GM21367 (cell line): ENCODE measurements around the gene GOLT1B.

Source experiments
- ATAC-seq: cut with Tn5 transposase; IDR thresholded peaks from one replicate; pipeline ENCODE4 v1.9.1; 2021; ENCODE audit not compliant: unreplicated experiment

GOLT1B gene

GRCh38 chr12:21521541-21521940 lies 20.0 kb downstream of the GOLT1B start:
- ATAC-seq, result no peak

- no peak for ATAC-seq
Measured at GRCh38 chr12:21523148-21523547, 21.6 kb downstream of the GOLT1B start.

GRCh38 chr12:21526053-21526452 lies 24.5 kb downstream of the GOLT1B start, which contains the start of gene SPX:
TSS of gene SPX (plus strand) at chr12:21526296. CDS start at chr12:21526473, 177 bp downstream.
- no peak for ATAC-seq

GRCh38 chr12:21526721-21527345 lies 25.2 kb downstream of the GOLT1B start:
- ATAC-seq, result no peak

GRCh38 chr12:21527451-21528180 lies 26.0 kb downstream of the GOLT1B start:
- peak; percentile 97 for ATAC-seq

GRCh38 chr12:21528953-21529352 lies 27.4 kb downstream of the GOLT1B start:
- no peak for ATAC-seq

GRCh38 chr12:21529456-21529855 lies 27.9 kb downstream of the GOLT1B start:
- no peak for ATAC-seq

- no peak for ATAC-seq
Measured at GRCh38 chr12:21538061-21538653, 36.6 kb downstream of the GOLT1B start.

- no peak for ATAC-seq
Measured at GRCh38 chr12:21539797-21540196, 38.2 kb downstream of the GOLT1B start.

GRCh38 chr12:21541773-21542172 lies 40.2 kb downstream of the GOLT1B start:
- no peak for ATAC-seq

GRCh38 chr12:21542403-21542802 lies 40.8 kb downstream of the GOLT1B start:
- ATAC-seq, result no peak

GRCh38 chr12:21543151-21543550 lies 41.6 kb downstream of the GOLT1B start:
- ATAC-seq, result no peak

GRCh38 chr12:21545557-21545956 lies 44.0 kb downstream of the GOLT1B start:
- no peak for ATAC-seq

GRCh38 chr12:21546716-21547115 lies 45.1 kb downstream of the GOLT1B start:
- no peak for ATAC-seq

- ATAC-seq, result no peak
Measured at GRCh38 chr12:21547437-21547836, 45.8 kb downstream of the GOLT1B start.

GRCh38 chr12:21551841-21552465 lies 50.4 kb downstream of the GOLT1B start:
- ATAC-seq, result no peak

- no peak for ATAC-seq
Measured at GRCh38 chr12:21552635-21553328, 51.2 kb downstream of the GOLT1B start.

GRCh38 chr12:21553329-21553675 lies 51.7 kb downstream of the GOLT1B start:
- ATAC-seq, result no peak

GRCh38 chr12:21558100-21558679 lies 56.6 kb downstream of the GOLT1B start:
- ATAC-seq, result no peak

GRCh38 chr12:21559855-21560569 lies 58.4 kb downstream of the GOLT1B start:
- ATAC-seq, result no peak
